Endothelial cell of umbilical vein (primary cell): Measurements from ENCODE around the gene CCND3. TPM values are rescaled to one million over a fixed set of nuclear protein-coding genes. Genes with fewer than 3 reads are reported as not detected.

Source experiments
- BruUV-seq: library from RNA; stranded (reverse); fragments of 400-500 nt; replicated peaks from 2 replicates; lab custom pipeline; 2021; lab: Mats Ljungman, UMichigan
- CTCF ChIA-PET: fragments of 300-600, 350-600 bp; sonication (Branson Sonifier 250); formaldehyde crosslinking; loops from one replicate; lab custom pipeline; 2021; ENCODE audit warnings: antibody characterized with exemption, inconsistent platforms; lab: Charles Lee
- POLR2A ChIA-PET: fragments of 300-600, 350-600 bp; sonication (Branson Sonifier 250); formaldehyde crosslinking; loops from one replicate; lab custom pipeline; 2021; ENCODE audit warnings: antibody characterized with exemption, inconsistent platforms; lab: Charles Lee
- DNase-seq: peaks from one replicate; pipeline ENCODE4 v3.0.0-alpha.2; 2011; ENCODE audit warnings: low read depth, low spot score
- FAIRE-seq: peaks from 2 replicates; lab custom pipeline; 2011; peaks lifted over from hg19 to GRCh38; lab: Jason Lieb, UNC
- H2AFZ ChIP-seq: 2 replicates; pipeline ENCODE4 v1.6.0; 2012; ENCODE audit warnings: low read depth, low read length, control low read depth, inconsistent platforms
- H3K27ac ChIP-seq: 2 replicates; pipeline ENCODE4 v1.5.1; 2011; ENCODE audit warnings: low read depth, mild to moderate bottlenecking, control low read depth, low read length, moderate library complexity; ENCODE audit not compliant: insufficient read depth
- H3K27me3 ChIP-seq, 2 experiments: 2 replicates each; pipeline versions ENCODE4 v1.6.0 to v1.6.1; 2011; ENCODE audit warnings: low read length in 2 of 2, mixed read lengths in 1 of 2; ENCODE audit not compliant: control insufficient read depth in 2 of 2, insufficient read depth in 2 of 2
- H3K36me3 ChIP-seq, 2 experiments: 2 replicates in 1 of 2; 3 replicates in 1 of 2; pipeline ENCODE4 v1.5.1; 2011; ENCODE audit warnings: low read length in 2 of 2, mild to moderate bottlenecking in 1 of 2, moderate library complexity in 1 of 2; ENCODE audit not compliant: control insufficient read depth in 2 of 2, insufficient read depth in 2 of 2; ENCODE audit errors: extremely low read depth in 1 of 2
- H3K4me1 ChIP-seq: 3 replicates; pipeline ENCODE4 v1.5.1; 2011; ENCODE audit warnings: mild to moderate bottlenecking, low read length; ENCODE audit not compliant: control insufficient read depth, insufficient read depth; ENCODE audit errors: extremely low read depth
- H3K4me2 ChIP-seq: 2 replicates; pipeline ENCODE4 v1.6.1; 2011; ENCODE audit warnings: low read length, control low read depth, mixed read lengths; ENCODE audit not compliant: insufficient read depth
- H3K4me3 ChIP-seq, 3 experiments: fragments of 200-600 bp in 1 of 3; sonication (generic), shearing (Covaris generic) in 1 of 3; replicated peaks in 1 of 3; 2 replicates each; pipeline ENCODE4 v1.5.1; 2011 to 2016; ENCODE audit warnings: control low read depth in 3 of 3, low read length in 3 of 3, mild to moderate bottlenecking in 2 of 3, inconsistent platforms in 1 of 3, low read depth in 1 of 3, moderate library complexity in 1 of 3; ENCODE audit not compliant: insufficient read depth in 1 of 3
- H3K79me2 ChIP-seq: 2 replicates; pipeline ENCODE4 v1.6.0; 2012; ENCODE audit warnings: low read length, inconsistent platforms; ENCODE audit not compliant: control insufficient read depth, insufficient read depth
- H3K9ac ChIP-seq: replicated peaks from 2 replicates; pipeline ENCODE3; 2011; ENCODE audit warnings: low read length, control low read depth; ENCODE audit not compliant: insufficient read depth; ENCODE audit errors: extremely low read depth
- H3K9me1 ChIP-seq: replicated peaks from 3 replicates; pipeline ENCODE4 v1.6.0; 2011; ENCODE audit warnings: mild to moderate bottlenecking, low read length; ENCODE audit not compliant: control insufficient read depth, insufficient read depth; ENCODE audit errors: extremely low read depth
- H3K9me3 ChIP-seq: replicated peaks from 2 replicates; pipeline ENCODE4 v1.5.1; 2012; ENCODE audit warnings: low read length, inconsistent platforms; ENCODE audit not compliant: control insufficient read depth, insufficient read depth
- H4K20me1 ChIP-seq: replicated peaks from 2 replicates; pipeline ENCODE3; 2011; ENCODE audit warnings: mild to moderate bottlenecking, low read length; ENCODE audit not compliant: control insufficient read depth, insufficient read depth; ENCODE audit errors: extremely low read depth
- EZH2 ChIP-seq: IDR thresholded peaks from 2 replicates; pipeline ENCODE4 v1.6.1; 2012; ENCODE audit warnings: borderline replicate concordance, low read depth, mild to moderate bottlenecking, moderate library complexity, low read length, inconsistent platforms; ENCODE audit not compliant: severe bottlenecking
- FOS ChIP-seq: IDR thresholded peaks from 2 replicates; pipeline ENCODE4 v1.6.1; 2011; ENCODE audit warnings: mild to moderate bottlenecking, low read length, moderate library complexity, borderline replicate concordance; ENCODE audit not compliant: insufficient read depth
- GATA2 ChIP-seq: IDR thresholded peaks from 2 replicates; pipeline ENCODE4 v1.7.0; 2011; ENCODE audit warnings: low read depth, mild to moderate bottlenecking, moderate library complexity, mixed read lengths, low read length; ENCODE audit not compliant: insufficient read length, insufficient read depth
- JUN ChIP-seq: IDR thresholded peaks from 2 replicates; pipeline ENCODE4 v1.6.1; 2011; ENCODE audit warnings: borderline replicate concordance, low read depth; ENCODE audit not compliant: insufficient read length, insufficient read depth
- MYC ChIP-seq: IDR thresholded peaks from one replicate; pipeline ENCODE4 v1.6.1; 2011; ENCODE audit warnings: mild to moderate bottlenecking, low read depth, low read length
- POLR2A ChIP-seq: IDR thresholded peaks from 2 replicates; pipeline ENCODE4 v1.6.1; 2012; ENCODE audit warnings: low read depth, mild to moderate bottlenecking, control low read depth, low read length
- POLR2AphosphoS5 ChIP-seq: IDR thresholded peaks from 2 replicates; pipeline ENCODE4 v1.6.1; 2012; ENCODE audit warnings: low read depth, mild to moderate bottlenecking, control low read depth, low read length, moderate library complexity; ENCODE audit not compliant: insufficient read depth
- dilution Hi-C: fragments of 300-500 bp; cut with MboI; formaldehyde crosslinking; loops from one replicate; pipeline ENCODE4 v1.15.0; 2019; ENCODE audit warnings: low sequenced_read_pairs; ENCODE audit not compliant: extremely low pct_ligation_motif_present
- intact Hi-C: fragments of 100-400 bp; cut with micrococcal nuclease; formaldehyde crosslinking; loops from one replicate; pipeline ENCODE4 v1.10.0; 2022
- polyA plus RNA-seq, 4 experiments: library from polyadenylated mRNA; depleted of rRNA in 3 of 4; stranded (reverse) in 3 of 4; unstranded in 1 of 4; fragments of >200 nt; gene quantifications; 2 replicates each; pipeline versions ENCODE4 v1.2.1 to v1.2.3, GENCODE V29; 2011 to 2012; ENCODE audit warnings: missing spikeins in 1 of 4
- total RNA-seq: library from RNA; stranded (reverse); gene quantifications from 2 replicates; pipeline ENCODE4 v1.2.3, GENCODE V29; 2021
- TF ChIP-seq, protein P1 (sequence below), 2 donors: IDR thresholded peaks; 1 replicate in 1 of 2; 2 replicates in 1 of 2; pipeline ENCODE4 v1.5.1; 2011; ENCODE audit warnings: low read length in 2 of 2, mild to moderate bottlenecking in 2 of 2, moderate library complexity in 2 of 2, control low read depth in 1 of 2, inconsistent platforms in 1 of 2, low read depth in 1 of 2; ENCODE audit not compliant: insufficient read depth in 1 of 2; ENCODE audit errors: extremely low read depth in 1 of 2
- TF ChIP-seq, protein P2 (sequence below): IDR thresholded peaks from 2 replicates; pipeline ENCODE4 v1.6.1; 2011; ENCODE audit not compliant: insufficient read depth, insufficient read length

CCND3 gene
- total and polyA plus RNA-seq, 2 donors (not counting 3 experiments of a cell fraction or from before 2014, with no cell fraction given): 87.5 to 98.7 TPM

DNA sequence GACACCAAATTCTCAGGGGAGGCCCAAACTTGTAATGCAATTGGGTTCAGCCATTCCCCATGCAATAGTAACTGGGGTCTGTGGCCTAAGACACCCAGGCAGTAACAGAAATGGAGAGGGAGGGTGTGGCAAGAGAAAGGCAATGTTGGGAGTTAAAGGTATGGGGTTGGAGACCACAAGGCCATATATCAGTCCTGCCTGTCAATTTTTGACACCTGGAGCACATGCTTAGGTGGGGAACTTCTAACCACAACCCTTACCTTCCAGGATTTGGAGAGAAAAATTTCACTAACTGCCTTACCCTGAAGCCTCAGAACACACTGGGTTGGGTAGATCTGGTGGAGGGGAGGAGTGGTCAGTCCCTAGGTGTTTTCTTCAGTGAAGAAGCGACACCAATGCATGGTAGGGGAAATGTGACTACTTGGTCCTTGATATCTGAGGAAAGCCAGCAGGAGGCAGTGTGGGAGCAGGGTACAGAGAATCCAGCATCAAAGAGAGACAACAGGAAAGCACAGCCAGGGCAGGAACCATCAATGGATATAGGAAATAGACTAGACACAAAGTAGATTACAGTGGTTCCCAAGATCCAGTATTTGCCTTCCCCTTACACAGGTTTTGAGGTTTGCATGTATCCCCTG is 39.6 kb downstream of the CCND3 start:
- dilution Hi-C loops (no loop called here), intact Hi-C loops (loop anchor here (1.0 to 2.0 kb wide), 2 partner anchors 15 to 142 kb away; no protein-coding TSS in a partner anchor)
- Histone ChIP-seq H3K9me1 (no peaks in the 10 kb centered on the region), H3K4me1 (no peaks in the 10 kb centered on the region), H3K9me3 (no peaks in the 10 kb centered on the region), H3K36me3 (peaks cover 4 to 11% of the 10 kb centered on the region in 2 experiments), H3K4me2 (no peak overlapping the region), H2AFZ (no peak overlapping the region), H3K9ac (no peak overlapping the region), H3K27ac (no peak overlapping the region), H3K27me3 (no peaks in the 10 kb centered on the region), H4K20me1 (no peaks in the 10 kb centered on the region), H3K4me3 (no peak overlapping the region), H3K79me2 (no peaks in the 10 kb centered on the region)
- ChIA-PET CTCF (interaction anchor here (1.4 to 2.5 kb wide), 2 partner anchors 101 to 143 kb away, joined by 4 to 8 read pairs; no protein-coding TSS in a partner anchor), POLR2A (no interaction called here)
- BruUV-seq: no TSS peak
- no peak for DNase-seq
- TF ChIP-seq POLR2A (no peak), GATA2 (no peak)
- TF ChIP-seq, protein P1, sequence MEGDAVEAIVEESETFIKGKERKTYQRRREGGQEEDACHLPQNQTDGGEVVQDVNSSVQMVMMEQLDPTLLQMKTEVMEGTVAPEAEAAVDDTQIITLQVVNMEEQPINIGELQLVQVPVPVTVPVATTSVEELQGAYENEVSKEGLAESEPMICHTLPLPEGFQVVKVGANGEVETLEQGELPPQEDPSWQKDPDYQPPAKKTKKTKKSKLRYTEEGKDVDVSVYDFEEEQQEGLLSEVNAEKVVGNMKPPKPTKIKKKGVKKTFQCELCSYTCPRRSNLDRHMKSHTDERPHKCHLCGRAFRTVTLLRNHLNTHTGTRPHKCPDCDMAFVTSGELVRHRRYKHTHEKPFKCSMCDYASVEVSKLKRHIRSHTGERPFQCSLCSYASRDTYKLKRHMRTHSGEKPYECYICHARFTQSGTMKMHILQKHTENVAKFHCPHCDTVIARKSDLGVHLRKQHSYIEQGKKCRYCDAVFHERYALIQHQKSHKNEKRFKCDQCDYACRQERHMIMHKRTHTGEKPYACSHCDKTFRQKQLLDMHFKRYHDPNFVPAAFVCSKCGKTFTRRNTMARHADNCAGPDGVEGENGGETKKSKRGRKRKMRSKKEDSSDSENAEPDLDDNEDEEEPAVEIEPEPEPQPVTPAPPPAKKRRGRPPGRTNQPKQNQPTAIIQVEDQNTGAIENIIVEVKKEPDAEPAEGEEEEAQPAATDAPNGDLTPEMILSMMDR (IDR thresholded peaks at IDR 0.05; ENCODE audit: extremely low read depth in 1 of 2, insufficient read depth in 1 of 2, low read depth in 1 of 2, low read length in 2 of 2): peak; percentile 19 to 30
- TF ChIP-seq, protein P2, sequence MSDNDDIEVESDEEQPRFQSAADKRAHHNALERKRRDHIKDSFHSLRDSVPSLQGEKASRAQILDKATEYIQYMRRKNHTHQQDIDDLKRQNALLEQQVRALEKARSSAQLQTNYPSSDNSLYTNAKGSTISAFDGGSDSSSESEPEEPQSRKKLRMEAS: no peak
- FAIRE-seq: peak; percentile 26

DNA sequence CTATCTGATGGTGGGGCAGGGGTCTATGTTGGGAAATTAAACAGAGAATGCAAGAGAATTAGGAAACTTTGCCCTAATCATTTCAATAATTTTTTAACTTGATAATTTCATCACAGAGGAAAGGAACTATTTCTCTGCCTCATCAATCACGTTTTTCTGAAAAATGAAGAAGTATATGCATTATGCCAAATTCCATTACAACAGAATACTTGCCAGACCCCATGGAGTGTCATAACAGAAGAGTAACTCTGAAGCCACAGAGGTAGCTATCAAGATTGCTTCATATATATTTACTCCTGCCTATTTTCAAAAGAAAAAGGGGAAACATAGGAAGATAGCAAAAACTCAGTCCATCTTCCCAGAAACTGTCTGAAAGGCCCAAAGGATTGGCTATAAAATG is 40.7 kb downstream of the CCND3 start:
- no TSS peak for BruUV-seq
- Histone ChIP-seq H4K20me1 (no peaks in the 10 kb centered on the region), H3K4me1 (peaks cover 3% of the 10 kb centered on the region), H3K27ac (no peak overlapping the region), H2AFZ (no peak overlapping the region), H3K4me2 (no peak overlapping the region), H3K9ac (no peak overlapping the region), H3K36me3 (peaks cover 3 to 4% of the 10 kb centered on the region in 2 experiments), H3K9me3 (no peaks in the 10 kb centered on the region), H3K9me1 (no peaks in the 10 kb centered on the region), H3K27me3 (no peaks in the 10 kb centered on the region), H3K79me2 (no peaks in the 10 kb centered on the region), H3K4me3 (no peak overlapping the region)
- dilution Hi-C loops: no loop called here
- DNase-seq (no peak), FAIRE-seq (no peak)
- ChIA-PET CTCF (interaction anchor here (1.0 kb wide), 2 partner anchors 11 to 100 kb away, joined by 3 to 4 read pairs; no protein-coding TSS in a partner anchor), POLR2A (no interaction called here)
- TF ChIP-seq FOS (no peak), EZH2 (no peak), POLR2A (no peak), GATA2 (no peak), JUN (no peak), MYC (no peak), POLR2AphosphoS5 (no peak)
- TF ChIP-seq, protein P1 (IDR thresholded peaks at IDR 0.05; ENCODE audit: extremely low read depth in 1 of 2, insufficient read depth in 1 of 2, low read depth in 1 of 2, low read length in 2 of 2): no peak
- TF ChIP-seq, protein P2: no peak
- intact Hi-C loops: no loop called here
